ENCODE data around the gene FMN1.
A peak's percentile ranks its signal among the peaks of the same experiment; 100 is the strongest.

Gene FMN1, protein sequence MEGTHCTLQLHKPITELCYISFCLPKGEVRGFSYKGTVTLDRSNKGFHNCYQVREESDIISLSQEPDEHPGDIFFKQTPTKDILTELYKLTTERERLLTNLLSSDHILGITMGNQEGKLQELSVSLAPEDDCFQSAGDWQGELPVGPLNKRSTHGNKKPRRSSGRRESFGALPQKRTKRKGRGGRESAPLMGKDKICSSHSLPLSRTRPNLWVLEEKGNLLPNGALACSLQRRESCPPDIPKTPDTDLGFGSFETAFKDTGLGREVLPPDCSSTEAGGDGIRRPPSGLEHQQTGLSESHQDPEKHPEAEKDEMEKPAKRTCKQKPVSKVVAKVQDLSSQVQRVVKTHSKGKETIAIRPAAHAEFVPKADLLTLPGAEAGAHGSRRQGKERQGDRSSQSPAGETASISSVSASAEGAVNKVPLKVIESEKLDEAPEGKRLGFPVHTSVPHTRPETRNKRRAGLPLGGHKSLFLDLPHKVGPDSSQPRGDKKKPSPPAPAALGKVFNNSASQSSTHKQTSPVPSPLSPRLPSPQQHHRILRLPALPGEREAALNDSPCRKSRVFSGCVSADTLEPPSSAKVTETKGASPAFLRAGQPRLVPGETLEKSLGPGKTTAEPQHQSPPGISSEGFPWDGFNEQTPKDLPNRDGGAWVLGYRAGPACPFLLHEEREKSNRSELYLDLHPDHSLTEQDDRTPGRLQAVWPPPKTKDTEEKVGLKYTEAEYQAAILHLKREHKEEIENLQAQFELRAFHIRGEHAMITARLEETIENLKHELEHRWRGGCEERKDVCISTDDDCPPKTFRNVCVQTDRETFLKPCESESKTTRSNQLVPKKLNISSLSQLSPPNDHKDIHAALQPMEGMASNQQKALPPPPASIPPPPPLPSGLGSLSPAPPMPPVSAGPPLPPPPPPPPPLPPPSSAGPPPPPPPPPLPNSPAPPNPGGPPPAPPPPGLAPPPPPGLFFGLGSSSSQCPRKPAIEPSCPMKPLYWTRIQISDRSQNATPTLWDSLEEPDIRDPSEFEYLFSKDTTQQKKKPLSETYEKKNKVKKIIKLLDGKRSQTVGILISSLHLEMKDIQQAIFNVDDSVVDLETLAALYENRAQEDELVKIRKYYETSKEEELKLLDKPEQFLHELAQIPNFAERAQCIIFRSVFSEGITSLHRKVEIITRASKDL (N-terminal part only)

DNA sequence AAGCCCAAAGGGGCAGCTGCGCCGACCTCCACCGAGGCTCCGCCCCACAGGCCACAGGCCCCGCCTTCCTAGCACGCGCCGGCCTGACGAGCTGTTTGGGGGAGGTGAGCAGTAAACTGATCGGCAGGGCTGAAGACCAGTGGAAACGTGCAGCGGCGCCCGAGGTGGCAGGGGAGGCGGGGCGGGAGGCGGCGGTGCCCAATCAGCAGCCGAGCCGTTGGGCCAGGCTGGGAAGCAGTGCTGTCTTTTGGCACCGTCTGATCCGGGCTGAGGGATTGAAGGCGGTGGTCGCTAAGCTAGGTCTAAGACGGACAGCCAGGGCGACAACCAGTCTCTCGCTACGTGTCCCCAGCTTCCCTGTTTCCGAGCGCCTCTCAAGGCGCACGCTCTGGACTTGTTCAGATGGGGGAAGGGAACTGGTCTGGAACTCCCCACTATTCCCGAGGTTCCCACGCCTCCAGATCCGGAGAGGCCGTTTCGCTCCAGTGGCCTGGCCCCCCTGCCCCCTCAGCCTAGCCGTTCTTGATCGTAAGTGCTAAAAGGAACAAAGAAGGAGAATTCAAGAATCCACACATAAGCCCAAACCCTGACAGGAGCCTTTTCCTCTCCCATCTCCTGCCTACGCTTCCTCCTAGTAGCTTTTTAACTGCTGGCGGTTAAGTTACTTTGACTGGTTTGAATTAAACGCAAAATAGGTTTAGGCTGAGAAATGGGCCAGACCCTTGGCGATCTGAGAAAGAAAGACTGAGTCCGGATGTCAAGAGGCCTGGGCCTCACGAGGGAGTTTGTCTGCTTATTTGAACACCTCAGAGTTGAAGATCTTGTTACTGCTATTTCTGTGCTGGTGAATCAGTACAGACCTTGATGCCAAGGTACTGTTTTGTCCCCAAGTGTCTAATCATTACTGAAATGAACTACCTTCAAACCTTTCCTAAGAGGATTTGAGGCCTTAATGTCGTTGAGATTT is at the start of gene FMN1:
Gene FMN1 (minus strand): TSS at position 11 of the 967 bp plus-strand sequence. CDS start 39,800 bp downstream, outside the sequence.
- peak; percentile 83 for DNase-seq (ENCODE audit: low read depth)

DNA sequence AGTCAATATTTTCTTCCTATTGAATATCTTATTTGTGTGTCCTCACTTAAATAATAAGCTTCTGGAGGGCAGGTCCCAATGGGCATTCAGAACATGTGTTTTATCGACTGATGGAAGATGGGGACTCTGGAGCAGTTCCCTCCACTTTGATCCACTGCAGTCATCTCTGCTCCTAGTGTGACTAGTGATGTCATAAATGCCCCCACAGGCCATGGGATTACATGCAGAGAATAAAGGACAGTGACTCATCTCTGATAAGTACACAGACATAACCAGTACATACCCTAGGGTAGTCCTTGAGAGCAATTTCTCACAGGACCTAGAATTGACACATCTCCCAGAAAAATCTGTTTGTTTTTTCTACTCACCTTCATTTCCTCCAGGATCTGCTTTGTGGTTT is 49.4 kb upstream of the FMN1 start:
- DNase-seq (ENCODE audit: low read depth) = no peak

DNA sequence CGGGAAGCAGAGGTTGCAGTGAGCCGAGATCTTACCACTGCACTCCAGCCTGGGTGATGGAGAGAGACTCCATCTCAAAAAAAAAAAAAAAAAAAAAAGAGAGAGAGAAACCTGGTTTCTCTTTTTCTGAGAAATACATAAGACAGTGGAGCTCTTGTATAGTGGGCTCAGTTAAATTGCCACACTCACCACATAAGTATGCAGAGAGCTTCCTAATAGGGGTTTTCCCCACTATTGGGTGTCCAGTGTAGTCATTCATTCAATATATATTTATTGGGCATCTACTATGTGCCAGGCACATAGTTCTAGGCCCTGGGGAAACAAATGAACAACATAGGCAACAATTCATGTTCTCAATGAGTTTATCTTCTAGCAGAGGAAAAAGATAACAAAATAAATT is 48.9 kb upstream of the FMN1 start:
- no peak for DNase-seq (ENCODE audit: low read depth)

DNA sequence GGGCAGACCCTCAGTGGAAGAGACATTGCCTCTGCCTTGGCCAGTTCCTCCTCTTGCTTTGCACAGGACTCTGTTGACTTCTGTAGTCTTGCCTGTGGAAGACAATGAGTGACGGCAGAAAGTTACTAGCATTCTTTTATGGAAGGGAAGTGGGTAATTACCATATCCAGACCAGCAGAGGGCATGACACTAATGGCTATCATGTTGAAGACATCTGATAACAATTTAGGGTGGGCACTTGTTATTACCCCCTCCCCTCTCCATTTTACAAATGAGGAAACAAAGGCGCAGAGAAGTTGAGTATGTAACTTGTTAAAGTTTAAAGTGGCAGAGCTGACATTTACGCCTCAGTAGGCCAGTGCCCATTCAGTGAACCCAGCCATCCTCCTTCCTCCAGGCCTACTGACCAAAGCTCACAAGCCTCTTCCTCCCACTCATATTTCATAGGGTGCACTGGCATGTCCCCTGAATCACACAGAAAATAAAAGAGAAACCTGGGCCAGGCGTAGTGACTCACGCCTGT is 48.2 kb upstream of the FMN1 start:
- DNase-seq (ENCODE audit: low read depth) = no peak

DNA sequence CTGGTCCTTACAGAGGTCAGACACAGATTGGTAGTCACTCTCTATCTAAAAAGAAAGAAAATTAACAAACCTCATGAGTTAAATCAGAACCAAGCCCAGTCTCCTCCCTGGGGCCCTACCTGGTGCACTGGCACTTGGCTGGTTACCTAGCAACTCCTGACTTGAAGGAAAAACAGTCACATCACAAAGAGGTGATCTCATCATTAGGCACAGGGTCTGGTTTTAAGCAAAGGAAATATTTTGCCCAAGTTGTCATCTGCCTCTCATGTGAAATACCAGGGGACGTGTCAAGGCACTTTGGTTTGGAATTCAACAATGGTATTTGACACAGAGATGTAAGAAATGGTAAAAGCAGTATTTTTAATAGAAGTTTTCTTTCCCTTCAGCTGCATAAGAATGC is 47.7 kb upstream of the FMN1 start:
- no peak for DNase-seq (ENCODE audit: low read depth)

DNA sequence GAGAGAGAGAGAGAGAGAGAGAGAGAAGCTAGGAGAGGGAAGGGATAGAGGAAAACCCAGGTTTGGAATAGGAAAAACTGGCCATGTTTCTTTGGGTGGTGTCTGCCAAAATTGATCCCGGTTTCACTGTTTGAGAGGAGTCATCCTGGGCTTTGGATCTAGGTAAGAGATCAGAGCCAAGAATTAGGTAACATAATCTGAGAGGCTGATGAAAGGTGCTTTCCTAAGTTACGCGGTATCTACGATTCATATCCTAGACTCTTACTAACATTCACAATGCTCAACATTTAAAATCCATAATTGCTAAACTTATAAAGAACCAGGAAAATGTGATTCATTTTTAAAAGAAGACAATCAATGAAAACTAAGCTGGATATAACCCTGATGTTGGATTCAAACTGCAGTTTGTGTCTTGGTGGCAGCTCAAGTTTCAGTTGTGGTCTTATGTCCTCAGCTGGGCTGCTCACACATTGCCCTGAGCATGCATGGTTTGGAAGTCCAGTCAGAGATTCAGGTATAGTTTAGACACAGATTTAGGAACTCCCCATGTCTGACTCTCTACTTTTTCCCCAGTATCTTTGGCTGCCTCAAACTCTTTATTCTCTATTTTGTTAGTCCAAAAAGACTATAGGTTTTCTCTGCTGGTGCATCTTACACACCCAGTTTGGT is 42.5 kb upstream of the FMN1 start:
- DNase-seq (ENCODE audit: low read depth) = no peak

DNA sequence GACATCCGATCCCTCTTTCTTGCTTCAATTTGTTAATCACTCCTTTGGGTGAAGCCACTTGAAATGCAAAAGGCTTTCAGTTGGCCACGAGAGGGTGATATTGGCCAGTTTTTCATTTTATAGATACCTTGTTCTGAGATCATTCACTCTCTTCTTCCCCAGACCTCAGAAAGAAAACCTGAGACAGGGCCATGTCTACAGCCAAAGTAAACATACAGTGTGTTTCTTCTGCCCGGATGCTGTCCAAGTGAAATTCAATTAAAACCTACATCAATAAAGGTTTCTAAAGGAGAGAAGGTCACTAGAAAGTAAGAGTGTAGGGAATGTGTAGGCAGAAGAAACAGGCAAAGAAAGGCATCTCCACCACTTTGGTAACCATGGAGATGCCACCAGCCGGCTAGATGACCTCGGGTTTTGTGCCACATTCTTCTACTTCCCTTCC is 39.5 kb upstream of the FMN1 start:
- DNase-seq (ENCODE audit: low read depth) = no peak

DNA sequence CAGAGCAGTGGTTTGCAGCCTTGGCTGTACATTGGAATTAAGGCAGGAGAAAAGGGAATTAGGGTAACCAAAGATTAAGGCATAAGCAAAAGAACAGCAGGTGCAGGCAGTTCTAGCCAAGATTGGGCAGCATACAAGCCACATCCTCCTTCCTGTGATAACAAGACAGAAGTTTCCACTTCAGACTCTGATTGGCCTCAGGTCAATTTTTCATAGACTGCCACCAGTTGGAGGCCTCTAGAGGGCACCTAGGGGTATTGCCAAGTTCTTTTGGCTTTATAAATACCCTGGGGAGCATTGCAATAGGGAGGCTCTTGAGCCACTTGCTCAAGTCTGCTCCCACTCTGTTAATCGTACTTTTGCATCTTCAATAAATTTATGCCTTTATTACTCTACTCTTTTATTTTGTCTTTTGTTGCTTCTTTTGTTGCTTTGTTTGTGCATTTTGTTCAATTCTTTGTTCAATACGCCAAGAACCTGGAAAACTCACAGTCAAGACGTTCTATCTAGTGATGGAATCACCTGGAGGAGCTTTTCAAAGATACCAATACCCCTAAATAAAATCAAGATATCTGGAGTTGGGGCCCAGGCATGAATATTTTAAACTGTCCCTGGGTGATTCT is 32.2 kb upstream of the FMN1 start:
- DNase-seq (ENCODE audit: low read depth) = peak; percentile 13

DNA sequence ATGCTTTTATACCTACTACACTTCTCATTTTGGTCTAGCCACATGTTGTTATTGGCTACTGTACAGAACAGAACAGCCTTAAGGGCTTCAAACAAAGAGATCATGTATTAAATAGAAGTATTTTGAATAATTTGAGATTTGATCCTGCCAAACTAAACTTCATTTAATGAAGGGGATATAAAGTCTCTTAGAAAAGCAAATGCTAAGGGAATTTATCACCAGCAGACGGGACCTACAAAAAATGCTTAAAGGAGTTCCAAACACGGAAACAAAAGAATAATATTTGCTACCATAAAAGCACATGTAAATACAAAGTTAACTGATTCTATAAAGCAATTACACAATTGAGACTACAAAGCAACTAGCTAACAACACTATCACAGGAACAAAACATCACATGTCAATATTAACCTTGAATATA is 23.6 kb upstream of the FMN1 start:
- DNase-seq (ENCODE audit: low read depth) = no peak

DNA sequence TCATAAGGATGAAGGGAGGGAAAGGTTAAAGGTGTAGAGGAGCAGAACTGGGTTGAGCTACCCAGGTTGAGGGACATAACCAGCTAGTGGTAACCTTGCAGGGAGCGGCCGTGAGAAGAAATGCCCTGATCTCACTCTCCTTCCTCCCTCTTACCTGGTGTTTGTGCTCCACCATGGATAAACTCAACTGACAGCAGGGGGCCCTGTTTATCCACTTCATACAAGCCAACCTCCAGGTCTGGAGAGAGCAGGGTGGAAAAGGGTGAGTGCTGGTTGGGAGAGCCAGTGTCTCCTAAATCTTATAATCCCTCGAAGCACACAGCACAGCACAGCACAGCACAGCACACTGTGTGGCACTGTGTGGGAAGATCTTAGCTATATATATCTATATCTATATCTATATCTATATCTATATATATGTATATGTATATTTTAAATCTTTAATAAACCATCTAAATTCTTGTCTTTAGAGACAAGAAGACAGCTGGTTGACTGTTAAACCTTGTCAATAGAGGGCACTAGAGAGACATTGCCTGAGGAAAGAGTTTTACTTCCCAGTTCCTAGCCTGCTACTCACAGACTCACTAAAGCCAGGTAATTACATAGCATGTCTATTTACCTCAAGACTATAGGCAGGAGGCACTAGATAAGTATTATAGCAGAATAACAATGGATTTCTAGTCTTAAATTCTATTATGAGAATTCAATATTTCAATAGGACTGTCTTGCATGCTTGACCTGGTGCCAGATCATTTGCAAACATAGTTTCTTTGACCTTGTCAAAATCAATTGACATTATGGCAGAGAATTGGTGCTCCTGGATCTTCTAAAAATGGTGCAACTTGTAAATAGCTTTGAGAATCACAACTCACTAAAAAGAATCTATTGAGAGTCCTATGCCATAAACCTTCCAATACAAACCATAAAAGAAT is 21.7 kb upstream of the FMN1 start:
- no peak for DNase-seq (ENCODE audit: low read depth)

DNA sequence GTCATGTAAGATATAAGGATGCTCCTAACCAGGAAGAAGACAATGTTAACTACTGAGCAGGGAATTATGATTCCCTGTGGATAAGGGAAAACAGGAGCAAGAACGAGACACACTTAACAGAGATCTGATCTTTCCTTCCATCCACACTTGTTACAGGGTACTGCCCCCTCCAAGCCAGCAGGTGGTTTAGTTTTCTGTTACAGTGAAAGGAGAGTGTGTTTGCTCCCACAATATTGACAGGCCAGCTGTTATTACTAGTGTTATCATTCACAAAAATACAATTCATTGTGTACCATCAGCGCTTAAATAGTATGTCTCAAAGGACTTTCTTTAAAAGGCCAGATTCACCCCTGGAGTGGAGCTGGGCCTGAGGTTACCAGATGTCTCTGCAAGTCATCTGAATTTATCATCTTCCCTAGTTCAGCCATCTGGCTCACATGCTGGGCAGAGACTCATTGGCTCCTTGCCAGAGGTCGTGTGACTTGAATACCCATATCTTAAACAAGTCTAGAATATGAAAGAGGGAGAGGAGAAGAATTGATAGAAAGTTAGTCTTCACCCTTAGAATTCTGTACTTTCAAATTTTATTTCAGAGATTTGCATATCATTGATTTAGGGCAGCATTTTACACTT is 16.8 kb upstream of the FMN1 start:
- no peak for DNase-seq (ENCODE audit: low read depth)

DNA sequence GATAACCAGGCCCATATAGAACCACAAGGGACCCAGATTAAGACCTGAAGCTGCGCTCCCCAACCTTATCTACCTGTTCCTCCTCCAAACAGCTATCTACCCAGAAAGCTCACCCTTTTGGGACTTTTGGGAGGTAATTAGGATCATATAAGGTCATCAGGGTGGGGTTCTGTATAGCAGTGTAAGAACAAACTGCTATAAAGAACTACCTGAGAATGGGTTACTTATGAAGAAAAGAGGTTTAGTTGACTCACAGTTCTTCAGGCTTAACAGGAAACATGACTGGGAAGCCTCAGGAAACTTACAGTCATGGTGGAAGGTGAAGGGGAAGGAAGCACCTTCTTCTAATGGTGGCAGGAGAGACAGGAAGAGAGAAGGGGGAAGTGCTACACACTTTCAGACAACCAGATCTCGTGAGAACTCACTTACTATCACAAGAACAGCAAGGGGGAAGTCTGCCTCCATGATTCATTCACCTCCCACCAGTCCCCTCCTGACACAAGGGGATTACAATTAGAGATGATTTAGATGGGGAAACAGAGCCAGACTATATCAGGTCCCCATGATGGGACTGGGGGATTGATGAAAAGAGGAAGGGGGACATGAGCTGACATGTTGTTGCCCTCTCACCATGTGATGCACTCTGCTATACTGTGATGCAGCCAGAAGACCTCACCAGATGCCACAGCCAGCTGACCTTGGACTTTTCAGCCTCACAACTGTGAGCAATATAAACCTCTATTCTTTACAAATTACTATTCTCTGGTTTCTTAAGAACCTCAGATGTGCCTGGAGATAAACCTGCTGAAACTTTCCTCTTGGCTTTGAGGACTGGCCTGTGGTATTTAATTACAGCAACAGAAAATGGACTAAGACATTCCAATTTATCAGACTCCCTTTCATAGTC is 15.3 kb upstream of the FMN1 start:
- no peak for DNase-seq (ENCODE audit: low read depth)

DNA sequence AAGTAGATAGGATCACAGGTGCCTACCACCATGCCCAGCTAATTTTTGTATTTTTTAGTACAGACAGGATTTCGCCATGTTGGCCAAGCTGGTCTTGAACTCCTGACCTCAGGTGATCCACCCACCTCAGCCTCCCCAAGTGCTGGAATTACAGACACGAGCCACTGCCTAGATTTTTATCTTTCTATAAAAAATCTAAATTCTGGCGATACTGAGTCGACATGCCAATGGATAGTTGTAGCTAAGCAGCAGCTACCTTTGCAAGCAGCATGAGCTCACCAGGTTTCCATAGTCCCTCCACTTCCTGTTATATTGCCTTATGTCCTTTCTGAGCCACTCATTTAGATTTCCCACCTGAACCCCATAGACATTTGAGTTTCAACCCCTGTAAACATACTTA is 13.1 kb upstream of the FMN1 start:
- DNase-seq (ENCODE audit: low read depth) = no peak

DNA sequence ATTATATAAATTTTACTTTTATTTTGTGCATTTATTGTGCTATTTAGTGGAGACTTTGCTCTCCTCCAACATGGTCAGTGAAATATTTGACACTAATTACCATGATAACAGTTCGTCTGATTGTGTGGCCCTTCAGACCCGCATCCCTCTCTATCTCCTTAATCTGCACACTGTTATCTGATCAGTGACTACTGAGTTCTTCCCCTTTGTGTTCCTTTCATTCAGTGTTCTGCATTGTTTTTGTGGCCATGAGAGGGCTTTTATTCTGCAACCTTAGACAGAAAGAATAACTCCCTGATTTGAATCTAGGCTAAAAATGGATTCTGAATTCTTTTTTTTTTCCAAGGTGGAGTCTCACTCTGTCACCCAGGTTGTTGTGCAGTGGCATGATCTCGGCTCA is 11.9 kb upstream of the FMN1 start:
- no peak for DNase-seq (ENCODE audit: low read depth)

DNA sequence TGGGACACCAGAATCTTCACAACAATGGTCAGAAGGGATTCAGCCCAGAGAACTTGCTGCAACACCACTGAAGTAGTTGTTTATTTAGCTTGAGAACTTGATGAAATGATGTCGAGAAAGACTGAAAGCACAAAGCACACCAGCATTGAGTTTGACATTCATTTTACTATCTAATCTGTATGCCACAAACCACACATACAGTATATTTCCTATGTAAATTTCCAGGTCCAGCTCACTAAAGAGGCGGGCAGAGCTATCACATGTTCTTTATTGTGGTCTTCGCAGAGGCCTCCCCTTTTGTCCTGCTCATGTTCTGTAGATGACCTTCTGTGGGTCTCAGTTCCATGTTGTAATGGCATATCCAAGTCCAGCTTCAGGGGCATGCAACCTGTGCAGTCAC is 10.4 kb upstream of the FMN1 start:
- no peak for DNase-seq (ENCODE audit: low read depth)

DNA sequence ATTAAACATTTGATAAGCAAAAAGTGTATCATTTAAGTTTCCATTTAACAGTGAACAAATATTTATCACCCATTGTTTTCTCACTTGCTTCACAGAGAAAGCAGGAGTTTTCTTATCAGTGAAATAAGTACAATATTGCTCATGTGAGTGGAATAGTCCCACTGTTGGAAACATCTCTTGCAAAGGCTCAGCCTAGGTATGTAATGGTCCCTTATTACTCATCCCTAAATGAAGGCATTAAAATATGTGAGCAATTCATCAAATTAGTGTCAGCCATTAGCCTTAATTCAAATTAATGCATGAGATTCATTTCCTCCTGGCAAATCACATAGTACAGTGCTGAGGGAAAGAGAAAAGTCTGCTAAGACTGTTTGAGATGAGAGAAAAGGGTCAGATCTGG is 9.6 kb upstream of the FMN1 start:
- no peak for DNase-seq (ENCODE audit: low read depth)

DNA sequence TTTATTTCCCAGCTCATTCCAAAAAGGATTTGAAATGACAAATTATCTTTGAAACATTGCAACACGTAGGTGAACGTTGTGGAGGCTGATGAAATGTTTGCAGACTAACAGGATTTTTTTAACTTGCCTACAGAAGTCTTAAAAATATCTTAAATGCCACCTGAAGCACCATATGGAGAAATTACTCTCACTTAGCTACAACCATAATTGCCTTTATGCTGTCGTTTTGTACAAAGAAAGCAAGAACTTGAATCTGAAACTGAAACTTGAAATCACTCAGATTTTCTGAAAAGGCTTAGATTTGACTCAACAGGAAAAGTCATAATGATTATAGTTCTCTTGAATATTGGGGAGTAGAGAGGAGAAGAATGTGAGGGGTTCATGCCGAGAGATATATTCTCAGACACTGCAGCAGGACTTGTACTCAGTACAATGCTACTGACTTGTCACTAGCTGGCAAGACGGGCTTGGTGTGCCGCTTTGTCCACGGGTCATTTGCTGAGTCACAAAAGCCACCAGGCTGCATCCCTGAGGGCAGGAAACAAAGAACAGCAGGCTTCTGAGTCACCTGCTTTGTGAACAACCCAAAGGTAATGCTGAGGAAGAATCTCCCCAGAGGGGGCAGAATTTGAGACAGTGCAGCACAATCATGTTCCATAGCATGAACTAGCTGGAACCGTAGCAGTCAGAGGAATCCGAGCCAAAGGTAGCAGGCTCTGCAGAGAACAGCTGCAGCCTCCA is 7.1 kb upstream of the FMN1 start:
- peak; percentile 21 for DNase-seq (ENCODE audit: low read depth)
